Stimulated activated CD8-positive, alpha-beta memory T cell treated with anti-CD3 and anti-CD28 coated beads, Interleukin-4, amount 100 ng/mL, for 1 hour (primary cell): ENCODE measurements around the gene SEC22C.
A peak's percentile ranks its signal among the peaks of the same experiment; 100 is the strongest.

Experiments
- DNase-seq, 2 donors: peaks; one replicate each; pipeline ENCODE4 v3.0.0-alpha.2; 2020; ENCODE audit warnings: low read depth in 2 of 2, low spot score in 1 of 2

Gene SEC22C

GRCh38 chr3:42515391-42515916 is 66.3 kb downstream of the SEC22C start:
- DNase-seq, result no peak

GRCh38 chr3:42514876-42515275 is 66.9 kb downstream of the SEC22C start:
- DNase-seq, result no peak

GRCh38 chr3:42513521-42513920 is 68.2 kb downstream of the SEC22C start:
- no peak for DNase-seq

GRCh38 chr3:42513121-42513520 is 68.6 kb downstream of the SEC22C start:
- DNase-seq, result no peak

- DNase-seq, result no peak
These were observed 70.0 kb downstream of the SEC22C start for GRCh38 chr3:42511736-42512135.

- no peak for DNase-seq
These were observed 70.6 kb downstream of the SEC22C start for GRCh38 chr3:42511201-42511600.

- DNase-seq, result no peak
These were observed 71.4 kb downstream of the SEC22C start for GRCh38 chr3:42510325-42510724.

GRCh38 chr3:42509111-42509510 is 72.7 kb downstream of the SEC22C start:
- DNase-seq, result no peak

GRCh38 chr3:42508562-42508961 is 73.2 kb downstream of the SEC22C start:
- no peak for DNase-seq

GRCh38 chr3:42507761-42508335 is 73.9 kb downstream of the SEC22C start:
- DNase-seq, result no peak

- no peak for DNase-seq
These were observed 74.5 kb downstream of the SEC22C start for GRCh38 chr3:42507252-42507651.

- no peak for DNase-seq
These were observed 75.8 kb downstream of the SEC22C start for GRCh38 chr3:42505849-42506410.

GRCh38 chr3:42505128-42505848 is 76.5 kb downstream of the SEC22C start:
- DNase-seq, result no peak

- DNase-seq, result no peak
These were observed 77.2 kb downstream of the SEC22C start for GRCh38 chr3:42504334-42505127.

- no peak for DNase-seq
These were observed 77.8 kb downstream of the SEC22C start for GRCh38 chr3:42503957-42504333.

GRCh38 chr3:42503251-42503924 is 78.4 kb downstream of the SEC22C start:
- DNase-seq, result no peak

- DNase-seq, result peak; percentile 60 to 84
These were observed 79.1 kb downstream of the SEC22C start, which contains the start of gene VIPR1 for GRCh38 chr3:42502429-42503250. VIPR1 (plus strand) TSS chr3:42502643; CDS start chr3:42502736, 93 bp downstream.

- peak; percentile 24 to 33 for DNase-seq
These were observed 79.9 kb downstream of the SEC22C start for GRCh38 chr3:42501681-42502428.

- DNase-seq, result no peak
These were observed 80.5 kb downstream of the SEC22C start for GRCh38 chr3:42501321-42501680.
